Epidermal melanocyte (primary cell): ENCODE data around the gene FNTB.
"Not testable (repeated sequence)": the region's sequence is repeated elsewhere in the genome, so short reads cannot be mapped to it uniquely, and the experiment has no call there.

ENCODE experiments used
- DNase-seq: peaks from one replicate; pipeline ENCODE4 v3.0.0; 2011; ENCODE audit warnings: low spot score; ENCODE audit not compliant: insufficient read length

Gene FNTB

DNA sequence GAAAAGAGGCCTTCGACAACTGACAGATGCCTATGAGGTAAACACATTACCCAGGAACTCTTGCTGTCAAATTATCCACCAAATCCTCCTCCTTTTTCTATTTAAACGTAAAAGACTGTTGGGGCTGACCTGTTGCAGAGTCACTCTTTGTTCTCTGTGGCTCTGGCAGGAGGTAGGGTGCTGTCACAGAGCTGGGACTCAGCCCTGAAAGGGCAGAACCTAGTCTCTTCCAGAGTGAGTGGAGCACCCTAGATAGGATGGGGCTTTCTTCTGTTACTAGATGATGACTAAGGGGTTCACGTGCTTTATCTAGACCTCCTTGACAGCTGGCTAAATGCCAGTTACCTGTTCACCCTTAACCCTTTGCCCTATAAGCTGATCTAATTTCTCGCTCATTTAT, 25.7 kb downstream of the FNTB start:
- DNase-seq = no peak

DNA sequence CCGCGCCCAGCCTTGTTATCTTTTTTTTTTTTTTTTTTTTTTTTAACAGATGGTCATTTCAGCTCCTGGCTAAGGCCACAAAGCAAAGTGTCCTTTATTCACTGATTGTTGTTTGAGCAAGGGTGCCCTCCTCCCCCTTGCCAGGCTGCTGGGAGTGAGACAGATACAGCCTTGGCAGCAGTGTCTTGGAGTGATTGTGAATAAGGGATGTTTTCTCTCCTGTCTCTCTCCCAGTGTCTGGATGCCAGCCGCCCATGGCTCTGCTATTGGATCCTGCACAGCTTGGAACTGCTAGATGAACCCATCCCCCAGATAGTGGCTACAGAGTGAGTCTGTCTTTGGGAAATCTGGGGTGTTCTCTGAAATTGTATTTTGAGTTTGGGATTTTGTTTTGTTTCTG, 28.7 kb downstream of the FNTB start:
- DNase-seq = no peak

- no peak for DNase-seq
Measured at GRCh38 chr14:65016471-65016870, 29.8 kb downstream of the FNTB start.

DNA sequence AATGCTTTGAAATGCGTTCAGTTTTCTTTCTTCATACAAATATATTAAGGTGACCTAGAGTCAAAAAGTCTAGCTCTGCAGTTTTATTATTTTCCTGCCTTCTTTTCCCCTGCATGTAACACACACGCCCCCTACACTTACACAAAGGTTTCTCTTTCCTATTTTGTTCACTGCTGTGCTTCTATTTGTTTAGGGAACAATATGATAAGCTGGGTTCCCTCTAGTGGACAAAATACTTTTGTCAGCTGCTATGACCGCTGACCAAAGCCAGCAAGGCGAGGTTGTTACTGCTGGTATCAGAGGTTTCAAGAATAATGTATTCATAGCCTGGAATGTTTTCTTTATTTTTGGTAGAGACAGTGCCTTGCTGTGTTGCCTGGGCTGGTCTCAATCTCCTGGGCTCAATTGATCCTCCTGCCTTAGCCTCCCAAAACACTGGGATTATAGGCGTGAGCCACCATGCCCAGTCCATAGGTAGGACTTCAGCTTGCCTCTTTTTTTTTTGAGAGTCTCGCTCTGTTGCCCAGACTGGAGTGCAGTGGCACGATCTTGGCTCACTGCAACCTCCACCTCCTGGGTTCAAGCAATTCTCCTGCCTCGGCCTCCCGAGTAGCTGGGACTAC, 33.4 kb downstream of the FNTB start:
- peak; percentile 34 for DNase-seq

DNA sequence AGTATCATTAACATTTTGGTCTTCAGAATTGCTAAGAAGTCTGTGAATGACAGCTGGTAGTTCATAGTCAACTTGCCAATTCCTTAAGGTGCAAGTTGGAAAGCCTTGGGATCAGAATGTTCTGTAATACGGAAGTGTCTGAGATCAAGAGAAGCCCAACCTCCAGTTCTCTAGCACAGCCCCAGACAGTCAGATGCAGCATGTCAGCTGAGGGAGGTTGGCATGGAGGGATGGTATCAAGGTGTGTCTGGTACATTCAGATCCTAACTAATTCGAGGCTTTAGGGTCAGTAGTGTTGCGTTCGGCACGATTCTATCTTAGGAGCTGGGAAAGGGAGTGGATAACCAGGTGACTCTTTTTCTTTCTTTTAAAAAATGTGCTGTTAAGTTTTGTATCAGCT, 38.3 kb downstream of the FNTB start:
- no peak for DNase-seq

- no peak for DNase-seq
Measured at GRCh38 chr14:65025818-65026217, 39.1 kb downstream of the FNTB start.

DNA sequence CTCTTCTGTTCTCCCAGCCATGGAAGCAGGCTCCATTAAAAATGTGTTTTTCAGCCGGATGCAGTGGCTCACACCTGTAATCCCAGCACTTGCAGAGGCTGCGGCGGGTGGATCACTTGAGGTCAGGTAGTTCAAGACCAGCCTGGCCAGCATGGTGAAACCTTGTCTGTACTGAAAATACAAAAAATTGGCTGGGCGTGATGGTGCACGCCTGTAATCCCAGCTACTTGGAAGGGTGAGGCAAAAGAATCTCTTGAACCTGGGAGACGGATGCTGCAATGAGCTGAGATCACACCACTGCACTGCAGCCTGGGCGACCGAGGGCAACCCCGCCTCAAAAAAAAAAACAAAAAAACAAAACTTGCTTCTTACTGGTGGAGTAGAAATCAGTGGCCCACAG, 39.8 kb downstream of the FNTB start:
- no peak for DNase-seq

- DNase-seq = no peak
Measured at GRCh38 chr14:65027127-65027799, 40.6 kb downstream of the FNTB start.

DNA sequence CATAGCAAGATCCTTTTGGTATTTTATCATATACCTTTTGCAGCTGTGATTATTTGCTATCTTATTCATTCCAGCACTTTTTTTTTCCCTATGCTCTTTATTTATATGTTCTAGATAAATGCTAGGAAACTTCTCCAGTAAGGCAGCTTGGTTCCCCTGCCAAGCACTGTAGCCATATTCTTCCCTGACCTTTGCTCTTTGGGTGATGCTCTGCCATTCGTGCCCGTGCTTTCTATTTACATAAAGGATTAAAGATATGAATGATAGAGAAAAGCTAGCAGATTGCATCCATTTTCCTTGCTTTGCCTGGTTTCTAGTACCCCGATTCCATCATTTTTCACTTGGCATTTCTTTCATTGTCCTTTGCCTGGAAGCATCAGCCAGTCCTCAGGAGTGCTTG, 42.2 kb downstream of the FNTB start:
- DNase-seq = no peak

- not testable (repeated sequence) for DNase-seq
Measured at GRCh38 chr14:65031321-65031720, 44.6 kb downstream of the FNTB start.

DNA sequence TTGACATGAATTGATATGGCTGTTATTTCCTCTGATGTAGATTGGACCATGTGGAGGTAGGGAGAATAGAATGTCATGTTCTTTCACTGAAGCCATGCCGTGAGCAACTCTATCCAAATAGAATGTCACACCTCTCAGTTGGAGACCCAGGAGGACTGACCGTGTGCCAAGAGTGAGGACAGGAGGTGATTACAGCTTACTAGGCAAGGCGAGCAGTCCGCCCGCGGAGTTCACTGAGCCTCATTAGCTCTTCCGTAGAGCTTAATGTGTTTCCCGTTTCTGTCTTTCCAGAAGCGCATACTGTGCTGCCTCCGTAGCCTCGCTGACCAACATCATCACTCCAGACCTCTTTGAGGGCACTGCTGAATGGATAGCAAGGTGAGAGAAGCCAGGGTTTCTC, 45.6 kb downstream of the FNTB start:
- no peak for DNase-seq

DNA sequence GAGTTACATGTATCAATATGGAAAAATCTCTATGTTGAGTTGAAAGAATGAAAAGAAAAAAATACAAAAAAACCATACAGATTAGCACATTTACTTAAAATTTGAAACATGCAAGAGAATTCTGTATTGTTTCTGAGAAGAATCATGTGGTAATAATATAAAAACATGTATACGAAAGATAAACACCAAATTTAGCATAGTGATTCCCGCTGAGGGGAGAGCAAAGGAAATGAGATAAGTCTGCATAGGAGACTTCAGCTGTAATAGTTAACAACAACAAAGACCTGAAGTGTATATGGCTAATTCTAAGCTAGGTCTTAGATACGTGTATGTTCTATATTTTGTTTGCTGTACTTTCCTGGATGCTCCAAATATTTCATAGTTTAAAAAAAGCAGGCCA, 46.5 kb downstream of the FNTB start:
- DNase-seq = no peak

DNA sequence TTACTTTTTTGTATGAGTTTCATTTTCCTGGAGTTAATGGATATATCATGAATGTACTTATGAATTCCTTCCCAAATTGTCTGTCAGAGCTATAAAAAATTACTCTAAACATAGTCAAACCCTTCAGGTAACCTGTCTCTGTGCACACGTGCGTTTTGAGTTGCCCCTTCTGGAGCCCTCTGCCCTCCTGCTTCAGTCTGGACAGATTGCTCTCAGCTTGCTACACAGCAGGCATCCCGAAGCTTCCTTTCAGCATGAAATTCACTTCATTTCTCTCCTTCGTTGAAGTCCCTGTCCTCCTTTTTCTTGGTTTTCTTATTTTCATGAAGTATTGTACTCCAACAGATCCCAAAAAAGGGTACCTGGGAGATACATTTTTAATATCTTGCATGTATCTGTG, 47.3 kb downstream of the FNTB start:
- DNase-seq = no peak

GRCh38 chr14:65035049-65035448, 48.4 kb downstream of the FNTB start:
- DNase-seq = peak; percentile 59

DNA sequence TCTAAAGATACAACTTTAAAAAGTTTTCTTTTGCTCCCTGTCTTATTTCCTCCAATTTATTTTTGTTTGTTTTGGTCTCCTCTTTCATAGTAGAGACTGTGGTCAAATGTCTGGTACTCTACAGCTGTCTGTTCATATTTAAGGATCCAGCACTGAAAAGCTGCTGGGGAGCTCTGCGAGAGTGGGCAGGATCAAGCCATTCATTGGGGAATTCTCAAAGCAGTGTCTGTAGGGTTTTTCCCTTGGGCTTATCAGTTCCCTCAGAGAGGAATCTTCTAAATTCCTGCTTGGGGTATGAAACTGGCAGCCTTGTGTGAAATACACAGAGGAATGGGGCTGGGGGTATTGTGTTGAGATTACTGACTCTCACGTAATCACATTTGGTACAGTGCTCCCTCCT, 52.3 kb downstream of the FNTB start:
- no peak for DNase-seq

DNA sequence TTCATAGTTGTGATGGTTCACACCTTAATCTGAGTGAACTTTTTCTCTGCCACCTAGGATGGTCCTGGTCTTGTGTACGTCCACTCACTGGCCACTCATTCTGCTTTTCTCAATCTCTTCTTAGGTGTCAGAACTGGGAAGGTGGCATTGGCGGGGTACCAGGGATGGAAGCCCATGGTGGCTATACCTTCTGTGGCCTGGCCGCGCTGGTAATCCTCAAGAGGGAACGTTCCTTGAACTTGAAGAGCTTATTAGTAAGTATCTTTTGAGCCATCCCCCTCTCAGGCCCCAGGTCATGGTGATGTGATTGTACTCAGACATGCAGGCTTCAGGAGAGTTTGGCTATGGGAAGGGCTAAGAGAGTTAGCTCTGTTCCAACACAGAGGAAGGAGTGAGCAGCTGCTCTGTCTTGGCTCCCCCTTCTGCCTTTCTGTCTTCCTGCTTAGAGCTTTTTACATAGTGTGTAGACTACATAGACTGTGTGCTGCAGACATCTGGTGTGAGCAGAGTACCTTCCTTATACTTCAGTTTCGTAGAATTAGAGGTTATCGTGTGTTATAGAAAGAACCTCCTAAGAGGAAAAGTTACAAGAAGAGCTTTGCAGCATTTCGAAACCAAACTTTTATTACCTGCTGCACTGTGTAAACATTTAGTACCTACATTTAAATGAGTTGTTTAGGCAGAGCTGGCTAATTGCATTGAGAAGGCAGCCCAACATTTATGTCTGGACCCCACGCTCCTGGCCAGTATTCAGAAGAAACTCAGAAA, 54.2 kb downstream of the FNTB start:
- DNase-seq = no peak

GRCh38 chr14:65041434-65041915, 54.8 kb downstream of the FNTB start:
- DNase-seq = no peak

- DNase-seq = no peak
Measured at GRCh38 chr14:65042296-65042695, 55.6 kb downstream of the FNTB start.

- DNase-seq = no peak
Measured at GRCh38 chr14:65042731-65043372, 56.2 kb downstream of the FNTB start.

DNA sequence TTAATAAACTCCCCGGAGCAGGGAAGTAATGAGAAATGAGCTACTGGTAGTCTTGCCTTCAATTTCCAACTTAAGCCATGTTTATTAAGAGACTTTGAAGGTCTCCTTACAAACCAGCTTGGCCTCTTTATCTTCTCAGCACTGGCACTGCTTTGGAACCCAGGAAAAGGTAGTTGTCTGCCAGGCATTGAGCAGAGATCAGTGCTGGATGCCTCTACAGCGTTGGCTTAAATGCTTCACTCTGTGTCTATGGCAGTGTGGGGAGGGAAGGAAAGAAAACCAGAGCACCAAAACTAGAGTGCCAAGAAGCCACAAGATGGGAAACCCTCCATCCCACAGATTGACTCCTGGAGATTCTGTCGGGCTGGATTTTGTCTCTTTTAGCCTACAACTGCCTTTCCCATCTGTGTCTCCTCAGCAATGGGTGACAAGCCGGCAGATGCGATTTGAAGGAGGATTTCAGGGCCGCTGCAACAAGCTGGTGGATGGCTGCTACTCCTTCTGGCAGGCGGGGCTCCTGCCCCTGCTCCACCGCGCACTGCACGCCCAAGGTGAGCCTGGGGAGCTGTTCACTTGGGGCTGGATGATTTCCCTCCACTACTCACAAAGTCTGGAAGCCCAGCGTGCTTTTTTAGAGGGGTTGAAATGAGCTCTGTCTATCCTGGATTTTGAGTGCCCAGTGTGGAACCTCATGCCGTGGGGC, 57.3 kb downstream of the FNTB start:
- DNase-seq = no peak

DNA sequence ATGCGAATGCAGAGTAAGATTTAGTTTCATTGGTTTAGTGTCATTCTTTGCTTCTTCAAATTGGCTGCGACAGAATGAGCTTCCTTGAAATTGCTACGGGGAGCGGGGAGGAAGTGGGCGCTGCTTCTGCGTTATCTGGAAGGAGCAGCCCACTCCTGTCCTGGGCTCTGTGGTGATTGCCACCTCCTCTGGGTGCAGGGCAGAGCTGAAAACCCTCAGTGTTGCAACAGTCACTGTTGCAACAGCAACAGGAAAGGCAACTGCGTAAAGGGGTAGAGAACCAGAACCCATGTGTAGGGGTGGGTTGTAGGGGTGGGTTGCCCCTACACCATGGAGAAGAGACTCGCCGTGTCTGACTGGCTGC, 57.9 kb downstream of the FNTB start:
- DNase-seq = no peak

GRCh38 chr14:65045006-65045405, 58.3 kb downstream of the FNTB start:
- DNase-seq = no peak
